Lower leg skin (tissue), 3 donors: ENCODE data around the gene RPS6KB2.

Source experiments
- CTCF ChIP-seq, 3 donors: fragments of 450-650 bp; IDR thresholded peaks; one replicate each; pipeline ENCODE4 v1.5.1; 2016; ENCODE audit warnings: antibody characterized with exemption in 3 of 3, mild to moderate bottlenecking in 3 of 3, moderate library complexity in 2 of 3
- POLR2A ChIP-seq, 2 donors: fragments of 450-650 bp; IDR thresholded peaks; one replicate each; pipeline ENCODE4 v1.6.1; 2016 to 2017; ENCODE audit warnings: antibody characterized with exemption in 2 of 2, mild to moderate bottlenecking in 1 of 2, moderate library complexity in 1 of 2

- TF ChIP-seq POLR2A (IDR thresholded peaks at IDR 0.05) (no peak), CTCF (IDR thresholded peaks at IDR 0.05) (no peak)
These were observed 9.5 kb downstream of the RPS6KB2 start for GRCh38 chr11:67437809-67438157.
